Inflammatory macrophage treated with lipopolysaccharide for 1 hour (primary cell): Measurements from ENCODE around the gene ICAM3.
"Not testable (repeated sequence)": the region's sequence is repeated elsewhere in the genome, so short reads cannot be mapped to it uniquely, and the experiment has no call there.

Experiments used
- DNase-seq, 2 donors: peaks; one replicate each; pipeline ENCODE4 v3.0.0-alpha.2; 2020 to 2022

Gene ICAM3

DNA sequence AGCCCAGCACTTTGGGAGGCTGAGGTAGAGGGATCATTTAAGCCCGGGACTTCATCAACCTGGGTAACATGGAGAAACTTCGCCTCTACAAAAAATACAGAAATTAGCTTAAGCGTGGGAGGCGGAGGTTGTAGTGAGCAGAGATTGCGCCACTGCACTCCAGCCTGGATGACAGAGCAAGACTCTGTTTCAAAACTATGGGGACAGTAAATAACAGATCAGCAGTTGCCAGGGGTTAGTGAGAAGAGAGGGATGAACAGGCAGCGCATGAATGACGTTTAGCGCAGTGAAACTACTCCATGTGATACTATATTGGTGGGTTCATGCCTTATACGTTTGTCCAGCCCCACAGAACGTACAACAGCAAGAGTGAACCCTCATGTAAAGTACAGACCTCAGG, 7.1 kb upstream of the ICAM3 start:
- peak; percentile 89 to 92 for DNase-seq

GRCh38 chr19:10344780-10345179, 5.4 kb upstream of the ICAM3 start:
- no peak for DNase-seq

DNA sequence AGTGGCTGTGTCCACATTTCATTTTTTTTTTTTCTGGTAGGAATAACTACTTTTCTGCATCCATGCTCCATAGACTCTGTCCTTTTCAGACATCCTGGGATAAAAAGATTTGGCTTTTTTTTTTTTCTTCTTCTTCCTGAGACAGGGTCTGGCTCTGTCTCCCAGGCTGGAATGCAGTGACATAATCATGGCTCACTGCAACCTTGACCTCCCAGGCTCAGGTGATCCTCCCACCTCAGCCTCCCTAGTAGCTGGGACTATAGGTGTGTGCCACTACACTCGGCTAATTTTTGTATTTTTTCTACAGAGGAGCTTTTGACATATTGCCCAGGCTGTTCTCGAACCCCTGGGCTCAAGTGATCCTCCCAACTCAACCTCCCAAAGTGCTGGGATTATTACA, 4.1 kb upstream of the ICAM3 start:
- DNase-seq = no peak

DNA sequence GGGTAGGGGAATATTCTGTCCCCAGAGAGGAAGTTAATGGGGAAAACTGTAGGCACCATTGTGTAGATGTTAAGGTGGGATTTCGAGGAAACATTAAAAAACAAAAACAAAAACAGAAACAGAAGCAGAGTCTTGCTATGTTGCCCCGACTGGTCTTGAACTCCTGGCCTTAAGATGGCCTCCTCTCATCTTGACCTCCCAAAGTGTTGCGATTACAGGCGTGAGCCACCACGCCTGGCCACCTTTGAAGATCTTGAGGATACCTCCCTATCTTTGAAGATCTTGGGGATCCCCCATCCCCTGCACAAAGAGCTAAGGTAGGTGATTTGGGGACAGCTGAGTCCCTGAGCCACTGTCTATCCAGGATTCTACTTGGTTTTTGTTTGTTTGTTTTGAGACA, 553 bp upstream of the ICAM3 start:
- no peak for DNase-seq

DNA sequence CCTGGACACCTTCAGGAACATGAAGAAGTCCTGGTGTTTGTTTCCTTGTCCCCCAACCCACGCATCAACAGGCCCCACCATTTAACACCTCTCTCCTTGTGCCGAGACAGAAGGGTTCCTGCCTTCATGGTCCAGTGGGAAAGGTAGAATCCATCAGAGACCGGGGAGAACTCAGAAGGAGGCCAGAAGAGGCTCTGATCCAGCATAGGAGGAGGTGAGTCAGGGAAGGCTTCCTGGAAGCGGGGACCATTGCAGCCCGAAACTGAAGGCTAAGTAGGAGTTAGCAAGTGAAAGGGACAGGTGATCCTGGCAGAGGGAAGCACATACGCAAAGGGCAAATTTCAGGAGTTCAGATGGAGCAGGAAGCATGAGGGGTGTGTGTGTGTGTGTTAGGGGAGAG, 484 bp downstream of the ICAM3 start:
- no peak for DNase-seq

DNA sequence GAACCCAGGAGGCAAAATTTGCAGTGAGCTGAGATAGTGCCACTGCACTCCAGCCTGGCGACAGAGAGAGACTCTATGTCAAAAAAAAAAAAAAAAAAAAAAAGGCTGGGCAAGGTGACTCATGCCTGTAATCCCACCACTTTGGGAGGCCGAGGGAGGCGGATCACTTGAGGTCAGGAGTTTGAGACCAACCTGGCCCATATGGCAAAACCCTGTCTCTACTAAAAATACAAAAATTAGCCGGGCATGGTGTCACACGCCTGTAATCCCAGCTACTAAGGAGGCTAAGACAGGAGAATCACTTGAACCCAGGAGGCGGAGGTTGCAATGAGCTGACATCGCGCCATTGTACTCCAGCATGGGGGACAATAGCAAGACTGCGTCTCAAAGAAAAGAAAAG, 2.7 kb downstream of the ICAM3 start:
- not testable (repeated sequence) for DNase-seq

- DNase-seq = no peak
Observed at GRCh38 chr19:10335352-10335985, 4.0 kb downstream of the ICAM3 start.

- DNase-seq = peak; percentile 60 to 83
Observed at GRCh38 chr19:10334588-10335351, 4.7 kb downstream of the ICAM3 start.

GRCh38 chr19:10333758-10334587, 5.5 kb downstream of the ICAM3 start:
- DNase-seq = no peak

- DNase-seq = peak; percentile 96 to 98
Observed at GRCh38 chr19:10332965-10333757, 6.3 kb downstream of the ICAM3 start, which contains the start of gene RAVER1. TSS of gene RAVER1 (minus strand) at chr19:10333529. CDS start at chr19:10333507, 22 bp downstream.

GRCh38 chr19:10332158-10332964, 7.1 kb downstream of the ICAM3 start:
- no peak for DNase-seq

- DNase-seq = no peak
Observed at GRCh38 chr19:10329555-10329954, 9.9 kb downstream of the ICAM3 start.

DNA sequence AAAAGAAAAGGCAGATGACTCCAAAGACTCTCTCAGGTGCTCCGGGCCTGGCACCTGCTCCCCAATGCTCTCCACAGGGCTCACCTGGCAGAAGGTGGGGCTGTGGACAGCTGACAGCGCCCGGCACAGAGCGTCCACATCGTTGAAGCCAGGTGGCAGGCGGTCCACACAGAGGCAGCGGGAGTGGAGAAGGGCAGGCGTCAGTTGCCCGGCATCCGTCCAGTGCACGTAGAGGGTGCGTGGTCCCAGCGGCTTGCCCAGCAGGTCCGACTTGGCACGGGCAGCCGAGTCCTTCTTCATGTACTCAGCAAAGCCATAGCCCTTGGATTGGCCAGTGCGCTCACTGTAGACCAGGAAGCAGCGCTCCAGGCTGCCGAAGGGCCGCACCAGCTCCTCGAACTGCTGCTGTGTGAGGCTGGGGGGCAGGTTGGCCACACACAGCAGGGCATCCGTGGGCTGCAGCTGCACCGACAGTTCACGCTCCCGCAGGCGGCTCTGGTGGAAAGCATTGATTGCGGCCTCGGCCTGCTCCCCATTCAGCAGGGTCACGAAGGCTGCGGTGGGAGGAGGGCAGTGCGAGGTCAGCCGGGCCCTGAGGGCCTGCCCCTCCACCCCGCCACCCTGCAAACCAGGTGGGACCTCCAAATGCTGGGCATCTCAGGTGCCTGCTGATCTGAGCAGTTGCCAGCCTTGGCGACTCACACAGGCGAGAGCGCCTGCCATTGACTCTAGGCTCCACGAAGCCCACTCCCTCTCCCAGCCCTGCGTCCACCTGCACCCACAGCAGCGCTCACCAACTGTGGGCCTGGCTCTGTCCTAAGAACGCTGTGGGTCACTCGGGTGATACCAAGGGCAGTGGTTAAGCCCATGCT, 10.6 kb downstream of the ICAM3 start:
- DNase-seq = no peak

DNA sequence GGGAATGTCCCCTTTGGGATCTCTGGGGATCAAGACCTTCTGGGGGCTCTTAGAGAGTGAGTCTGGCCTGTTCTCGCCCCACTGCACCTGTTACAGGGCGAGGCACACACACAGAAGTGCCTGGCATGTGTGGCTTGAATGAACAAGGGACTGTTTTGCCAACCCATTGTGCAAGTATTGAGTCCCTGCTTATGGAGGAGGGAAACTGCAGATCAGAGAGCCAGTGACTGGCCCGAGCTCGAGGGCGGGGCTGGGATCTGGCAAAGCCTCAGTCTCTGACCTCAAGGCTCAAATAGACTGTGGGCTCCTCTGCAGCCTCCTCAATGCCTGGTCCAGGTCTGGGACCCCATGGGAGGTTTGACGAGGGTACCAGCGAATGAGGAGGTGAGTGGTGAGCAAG, 11.6 kb downstream of the ICAM3 start:
- DNase-seq = no peak

DNA sequence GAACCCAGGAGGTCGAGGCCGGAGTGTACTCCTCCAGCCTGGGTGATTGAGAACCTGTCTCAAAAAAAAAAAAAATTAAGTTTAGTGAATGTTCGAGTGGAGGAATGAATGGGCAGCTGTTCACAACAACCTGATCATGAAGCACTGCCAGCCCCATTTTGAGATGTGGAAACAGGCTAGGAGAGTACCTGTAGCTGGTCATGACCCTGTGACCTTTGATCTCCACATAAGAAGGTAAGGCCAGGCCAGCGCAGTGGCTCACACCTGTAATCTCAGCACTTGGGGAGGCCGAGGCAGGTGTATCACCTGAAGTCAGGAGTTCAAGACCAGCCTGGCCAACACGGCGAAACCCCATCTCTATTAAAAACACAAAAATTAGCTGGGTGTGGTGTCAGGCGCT, 13.7 kb downstream of the ICAM3 start:
- DNase-seq = no peak

- DNase-seq = no peak
Observed at GRCh38 chr19:10321874-10322835, 17.3 kb downstream of the ICAM3 start.

DNA sequence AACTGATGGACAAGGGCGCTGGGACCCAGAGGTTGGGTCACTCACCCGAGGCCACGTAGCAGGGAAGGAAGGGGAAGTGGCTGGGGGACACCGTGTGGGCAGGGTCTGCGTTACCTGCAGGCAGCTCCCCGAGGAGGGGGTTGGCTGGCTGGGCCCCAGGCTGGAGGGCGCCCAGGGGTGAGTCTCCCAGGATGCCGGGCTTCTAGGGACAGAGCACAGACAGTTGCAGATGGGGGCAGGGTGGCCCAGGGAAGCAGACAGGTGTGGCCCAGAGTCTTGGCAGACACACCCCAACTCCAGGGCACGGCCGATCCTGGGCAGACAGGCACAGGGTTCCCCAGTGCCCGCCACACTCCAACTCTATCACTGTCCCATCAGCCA, 18.0 kb downstream of the ICAM3 start:
- DNase-seq = no peak

DNA sequence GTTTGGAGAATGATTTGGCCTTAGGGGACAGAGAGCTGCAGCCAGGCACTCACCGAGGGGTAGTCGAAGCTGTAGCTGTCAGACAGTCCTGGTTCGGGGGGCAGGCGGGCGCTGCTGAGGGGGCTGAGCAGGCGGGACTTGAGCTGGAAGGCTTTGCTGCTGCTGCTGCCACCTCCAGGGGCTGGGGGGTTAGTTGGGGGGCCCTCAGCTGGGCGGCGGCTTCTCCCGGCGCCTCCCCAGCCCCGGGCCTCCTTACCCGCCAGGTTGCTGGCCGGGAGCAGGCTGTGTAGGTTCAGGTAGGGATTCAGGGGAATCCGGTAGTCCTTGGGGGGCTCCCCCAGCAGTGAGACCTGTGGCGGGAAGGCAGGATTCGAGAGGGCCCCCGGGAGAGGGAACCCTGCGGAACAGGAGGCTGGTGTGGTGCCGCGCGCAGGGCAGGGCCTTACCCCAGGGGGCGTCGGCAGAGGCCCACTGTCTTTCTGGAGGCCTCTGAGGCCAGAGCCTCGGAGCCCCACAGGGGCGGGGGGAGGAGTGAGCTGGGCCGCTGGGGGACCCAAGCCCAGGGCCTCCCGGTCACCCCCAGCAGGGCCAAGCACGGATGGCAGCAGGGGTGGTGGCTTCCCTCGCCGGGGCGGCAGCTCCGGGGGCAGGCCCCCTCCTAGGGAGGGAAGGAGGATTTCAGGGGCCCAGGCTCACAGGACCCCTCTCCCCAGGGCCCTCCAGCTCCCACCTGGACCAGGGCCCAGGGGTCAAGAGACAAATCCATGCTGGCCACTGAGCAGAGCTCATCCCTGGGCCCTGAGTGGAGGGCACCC, 18.6 kb downstream of the ICAM3 start:
- DNase-seq = no peak
